ENCODE data around the gene TMED3. TPM values are rescaled to one million over a fixed set of nuclear protein-coding genes. Genes with fewer than 3 reads are reported as not detected.

TMED3 gene
- total RNA-seq (10 to 100 TPM; 47.9 to 49.3 TPM), polyA plus RNA-seq (10 to 100 TPM; 59.6 to 71.1 TPM)
- long read RNA-seq, donor 1, transcript TMED3-201 (3 exons, 1,475 nt): major isoform, 379 of 390 reads
- long read RNA-seq, donor 1, partial matches to known transcripts: 3 of 390 reads
- long read RNA-seq, donor 1, other reads (novel, unspliced or antisense): 8 of 390 reads
- long read RNA-seq, donor 2, transcript TMED3-201 (3 exons, 1,475 nt): major isoform, 38 of 44 reads
- long read RNA-seq, donor 2, partial matches to known transcripts: 0 of 44 reads
- long read RNA-seq, donor 2, other reads (novel, unspliced or antisense): 5 of 44 reads

- ATAC-seq (ENCODE audit: low FRiP score) (peak; percentile 90), DNase-seq (peak; percentile 80 to 92)
- Histone ChIP-seq H3K27me3 (ENCODE audit: control insufficient read depth in 1 of 2, insufficient read depth in 2 of 2, low read length in 1 of 2) (no peaks in the 10 kb centered on the region), H3K4me3 (ENCODE audit: low read length in 2 of 2) (peak within 1 kb of the TSS; percentile 62 to 65), H3K36me3 (ENCODE audit: control insufficient read depth in 1 of 2, insufficient read depth in 2 of 2, low read length in 1 of 2) (peaks cover 3 to 6% of the 10 kb centered on the region in 2 donors), H3K4me1 (ENCODE audit: control insufficient read depth in 1 of 2, insufficient read depth in 2 of 2, low read length in 2 of 2) (peaks cover 0 to 4% of the 10 kb centered on the region in 2 donors), H3K9me3 (ENCODE audit: control insufficient read depth, low read length) (no peaks in the 10 kb centered on the region), H3K27ac (ENCODE audit: low read depth in 1 of 2, low read length in 2 of 2) (no peak within 1 kb of the TSS)
- 1% methylated on average over 49 to 72 of the region's 76 CpGs for WGBS, 2 donors
- intact Hi-C loops (cut with DNase I): loop anchor here (5.0 kb wide), 2 partner anchors 89 to 94 kb away; no protein-coding TSS in a partner anchor
Measured at GRCh38 chr15:79310985-79311900, at the start of gene TMED3. TMED3 (plus strand) TSS chr15:79311112; CDS start chr15:79311250, 138 bp downstream.

- ATAC-seq (ENCODE audit: low FRiP score) (no peak), DNase-seq (no peak)
- 86 to 97% methylated on average over 1 of the region's 1 CpG for WGBS, 2 donors
- intact Hi-C loops (cut with DNase I): no loop called here
- Histone ChIP-seq H3K36me3 (ENCODE audit: control insufficient read depth in 1 of 2, insufficient read depth in 2 of 2, low read length in 1 of 2) (no peaks in the 10 kb centered on the region), H3K27ac (ENCODE audit: low read depth in 1 of 2, low read length in 2 of 2) (no peak overlapping the region), H3K4me3 (ENCODE audit: low read length in 2 of 2) (no peak overlapping the region), H3K4me1 (ENCODE audit: control insufficient read depth in 1 of 2, insufficient read depth in 2 of 2, low read length in 2 of 2) (no peaks in the 10 kb centered on the region), H3K27me3 (ENCODE audit: control insufficient read depth in 1 of 2, insufficient read depth in 2 of 2, low read length in 1 of 2) (no peaks in the 10 kb centered on the region), H3K9me3 (ENCODE audit: control insufficient read depth, low read length) (no peaks in the 10 kb centered on the region)
Measured at GRCh38 chr15:79261836-79262235, 49.1 kb upstream of the TMED3 start.

- WGBS, 2 donors: 92 to 95% methylated on average over 4 of the region's 4 CpGs
- Histone ChIP-seq H3K27me3 (ENCODE audit: control insufficient read depth in 1 of 2, insufficient read depth in 2 of 2, low read length in 1 of 2) (no peaks in the 10 kb centered on the region), H3K27ac (ENCODE audit: low read depth in 1 of 2, low read length in 2 of 2) (no peak overlapping the region), H3K36me3 (ENCODE audit: control insufficient read depth in 1 of 2, insufficient read depth in 2 of 2, low read length in 1 of 2) (no peaks in the 10 kb centered on the region), H3K9me3 (ENCODE audit: control insufficient read depth, low read length) (no peaks in the 10 kb centered on the region), H3K4me1 (ENCODE audit: control insufficient read depth in 1 of 2, insufficient read depth in 2 of 2, low read length in 2 of 2) (no peaks in the 10 kb centered on the region), H3K4me3 (ENCODE audit: low read length in 2 of 2) (no peak overlapping the region)
- DNase-seq (no peak), ATAC-seq (ENCODE audit: low FRiP score) (no peak)
- intact Hi-C loops (cut with DNase I): no loop called here
Measured at GRCh38 chr15:79265167-79265566, 45.7 kb upstream of the TMED3 start.

GRCh38 chr15:79265987-79266579, 44.8 kb upstream of the TMED3 start:
- no peak overlapping the region for H3K4me3 ChIP-seq (ENCODE audit: low read length in 2 of 2)
- ATAC-seq (ENCODE audit: low FRiP score): peak; percentile 54
- no peak for DNase-seq
- no peaks in the 10 kb centered on the region for H3K27me3 ChIP-seq (ENCODE audit: control insufficient read depth in 1 of 2, insufficient read depth in 2 of 2, low read length in 1 of 2)
- no peaks in the 10 kb centered on the region for H3K9me3 ChIP-seq (ENCODE audit: control insufficient read depth, low read length)
- H3K27ac ChIP-seq (ENCODE audit: low read depth in 1 of 2, low read length in 2 of 2): no peak overlapping the region
- H3K4me1 ChIP-seq (ENCODE audit: control insufficient read depth in 1 of 2, insufficient read depth in 2 of 2, low read length in 2 of 2): no peaks in the 10 kb centered on the region
- no peaks in the 10 kb centered on the region for H3K36me3 ChIP-seq (ENCODE audit: control insufficient read depth in 1 of 2, insufficient read depth in 2 of 2, low read length in 1 of 2)
- WGBS, 2 donors: 18 to 20% methylated on average over 3 of the region's 3 CpGs
- intact Hi-C loops (cut with DNase I): no loop called here

- H3K4me1 ChIP-seq (ENCODE audit: control insufficient read depth in 1 of 2, insufficient read depth in 2 of 2, low read length in 2 of 2): no peaks in the 10 kb centered on the region
- no peaks in the 10 kb centered on the region for H3K9me3 ChIP-seq (ENCODE audit: control insufficient read depth, low read length)
- H3K36me3 ChIP-seq (ENCODE audit: control insufficient read depth in 1 of 2, insufficient read depth in 2 of 2, low read length in 1 of 2): no peaks in the 10 kb centered on the region
- intact Hi-C loops (cut with DNase I): no loop called here
- DNase-seq: no peak
- peak; percentile 48 for ATAC-seq (ENCODE audit: low FRiP score)
- H3K27ac ChIP-seq (ENCODE audit: low read depth in 1 of 2, low read length in 2 of 2): no peak within 1 kb of the TSS
- WGBS, 2 donors: 5 to 6% methylated on average over 53 to 56 of the region's 56 CpGs
- H3K4me3 ChIP-seq (ENCODE audit: low read length in 2 of 2): no peak within 1 kb of the TSS
- H3K27me3 ChIP-seq (ENCODE audit: control insufficient read depth in 1 of 2, insufficient read depth in 2 of 2, low read length in 1 of 2): peaks cover 0 to 4% of the 10 kb centered on the region in 2 donors
Measured at GRCh38 chr15:79282371-79283251, 28.3 kb upstream of the TMED3 start, which contains the start of gene ANKRD34C. ANKRD34C (plus strand) TSS chr15:79282722; CDS start chr15:79293285, 10,563 bp downstream.

- H3K36me3 ChIP-seq (ENCODE audit: control insufficient read depth in 1 of 2, insufficient read depth in 2 of 2, low read length in 1 of 2): no peaks in the 10 kb centered on the region
- H3K4me1 ChIP-seq (ENCODE audit: control insufficient read depth in 1 of 2, insufficient read depth in 2 of 2, low read length in 2 of 2): no peaks in the 10 kb centered on the region
- intact Hi-C loops (cut with DNase I): no loop called here
- DNase-seq (peak; percentile 54 to 85), ATAC-seq (ENCODE audit: low FRiP score) (peak; percentile 72)
- H3K27me3 ChIP-seq (ENCODE audit: control insufficient read depth in 1 of 2, insufficient read depth in 2 of 2, low read length in 1 of 2): peaks cover 0 to 4% of the 10 kb centered on the region in 2 donors
- no peak overlapping the region for H3K4me3 ChIP-seq (ENCODE audit: low read length in 2 of 2)
- H3K27ac ChIP-seq (ENCODE audit: low read depth in 1 of 2, low read length in 2 of 2): no peak overlapping the region
- WGBS, 2 donors: 9 to 11% methylated on average over 46 of the region's 46 CpGs
- no peaks in the 10 kb centered on the region for H3K9me3 ChIP-seq (ENCODE audit: control insufficient read depth, low read length)
Measured at GRCh38 chr15:79283252-79284048, 27.5 kb upstream of the TMED3 start.

- 70 to 77% methylated on average over 6 of the region's 6 CpGs for WGBS, 2 donors
- H3K27me3 ChIP-seq (ENCODE audit: control insufficient read depth in 1 of 2, insufficient read depth in 2 of 2, low read length in 1 of 2): no peaks in the 10 kb centered on the region
- no peaks in the 10 kb centered on the region for H3K4me1 ChIP-seq (ENCODE audit: control insufficient read depth in 1 of 2, insufficient read depth in 2 of 2, low read length in 2 of 2)
- H3K4me3 ChIP-seq (ENCODE audit: low read length in 2 of 2): no peak overlapping the region
- no peak overlapping the region for H3K27ac ChIP-seq (ENCODE audit: low read depth in 1 of 2, low read length in 2 of 2)
- intact Hi-C loops (cut with DNase I): no loop called here
- H3K9me3 ChIP-seq (ENCODE audit: control insufficient read depth, low read length): no peaks in the 10 kb centered on the region
- ATAC-seq (ENCODE audit: low FRiP score) (no peak), DNase-seq (no peak)
- no peaks in the 10 kb centered on the region for H3K36me3 ChIP-seq (ENCODE audit: control insufficient read depth in 1 of 2, insufficient read depth in 2 of 2, low read length in 1 of 2)
Measured at GRCh38 chr15:79290642-79291275, 20.2 kb upstream of the TMED3 start.

All from aorta (tissue), 5 donors.